Motor neuron (in vitro differentiated cells): ENCODE data around the gene ACY1. TPM values are rescaled to one million over a fixed set of nuclear protein-coding genes. Genes with fewer than 3 reads are reported as not detected.

ENCODE experiments used
- ATAC-seq, 8 experiments: fragments of 200-7000 bp; cut with Tn5 transposase; replicated peaks in 6 of 8; 2 replicates each; pipeline ENCODE4 v1.8.0; 2021; ENCODE audit warnings: mild to moderate bottlenecking in 8 of 8, moderate library complexity in 8 of 8
- H3K27ac ChIP-seq, 2 donors: fragments of 250-450 bp; sonication (Bioruptor Pico); 2 replicates each; pipeline ENCODE4 v1.9.0; 2021; ENCODE audit warnings: antibody characterized with exemption in 2 of 2, mild to moderate bottlenecking in 2 of 2, moderate library complexity in 1 of 2
- H3K4me1 ChIP-seq, 2 donors: fragments of 250-450 bp; sonication (Bioruptor Pico); replicated peaks in 1 of 2; 2 replicates each; pipeline ENCODE4 v1.6.1; 2021; ENCODE audit warnings: antibody characterized with exemption in 2 of 2, mild to moderate bottlenecking in 2 of 2, moderate library complexity in 1 of 2
- H3K4me3 ChIP-seq, 5 donors: fragments of 250-450 bp; sonication (Bioruptor Pico); 2 replicates each; pipeline ENCODE4 v1.9.0; 2021; ENCODE audit warnings: antibody characterized with exemption in 5 of 5, mild to moderate bottlenecking in 5 of 5, moderate library complexity in 4 of 5
- WGBS, 10 experiments: fragments of 450-650 bp; shearing (Covaris generic); methylation state at CpG; one replicate each; pipeline ENCODE4 v1.0.0; 2022; 5-methylcytosine and 5-hydroxymethylcytosine counted together
- in situ Hi-C, 9 experiments: fragments of 400-800 bp; cut with MboI; loops; one replicate each; pipeline ENCODE4 v1.15.0; 2021; ENCODE audit warnings: low sequenced_read_pairs in 9 of 9, low pct_unique_long_range_greater_than_20kb in 2 of 9; ENCODE audit not compliant: unreplicated experiment in 9 of 9
- total RNA-seq, 8 experiments: library from RNA; unstranded; fragments of 300-600 nt; gene quantifications; 2 replicates each; pipeline versions ENCODE4 v1.2.3 to v1.2.4, GENCODE V29; 2022

ACY1 gene
- total RNA-seq, 8 experiments from 2014 or later = 6.0 to 136 (median 22.4) TPM

- in situ Hi-C loops = no loop called here
Observed at GRCh38 chr3:51963951-51964451, 19.3 kb upstream of the ACY1 start.

GRCh38 chr3:51964521-51964920 lies 18.8 kb upstream of the ACY1 start:
- in situ Hi-C loops = no loop called here
- no peak for ATAC-seq
- Histone ChIP-seq H3K4me3 (peak overlapping the region in 3 of 5 donors; percentile 4 to 87 (median 81)), H3K4me1 (peaks cover 46 to 48% of the 10 kb centered on the region in 2 donors), H3K27ac (peak overlapping the region; percentile 20 to 57)
- WGBS, 10 experiments = 80% methylated on average over 1 of the region's 4 CpGs; no CpG with 5 or more reads in 9 of the 10 experiments

More at GRCh38 chr3:51963951-51964451, 19.3 kb upstream of the ACY1 start:
- no CpG with 5 or more reads among the region's 12 CpGs for WGBS, 10 experiments
- H3K4me3 ChIP-seq = peak overlapping the region in 2 of 5 donors; percentile 81 to 87
- ATAC-seq = peak in 2 of 8 experiments; percentile 8 to 11
- H3K27ac ChIP-seq = peak overlapping the region; percentile 20 to 57
- H3K4me1 ChIP-seq = peaks cover 42 to 43% of the 10 kb centered on the region in 2 donors

- H3K4me3 ChIP-seq = peak overlapping the region; percentile 67 to 90 (median 86)
- ATAC-seq = no peak
Observed at GRCh38 chr3:51966016-51966415, 17.3 kb upstream of the ACY1 start.

GRCh38 chr3:51966486-51966885 lies 16.8 kb upstream of the ACY1 start:
- in situ Hi-C loops = no loop called here
- H3K4me3 ChIP-seq = peak overlapping the region; percentile 67 to 90 (median 86)
- H3K4me1 ChIP-seq = peaks cover 46 to 48% of the 10 kb centered on the region in 2 donors
- no CpG with 5 or more reads among the region's 5 CpGs for WGBS, 10 experiments
- H3K27ac ChIP-seq = peak overlapping the region; percentile 97 to 99
- ATAC-seq = no peak

More at GRCh38 chr3:51966016-51966415, 17.3 kb upstream of the ACY1 start:
- WGBS, 10 experiments = 20% methylated on average over 1 of the region's 2 CpGs; no CpG with 5 or more reads in 9 of the 10 experiments
- Histone ChIP-seq H3K4me1 (peaks cover 46 to 48% of the 10 kb centered on the region in 2 donors), H3K27ac (peak overlapping the region; percentile 97 to 99)
- in situ Hi-C loops = no loop called here

GRCh38 chr3:51966922-51967383 lies 16.4 kb upstream of the ACY1 start:
- WGBS, 10 experiments = 11% methylated on average over 4 of the region's 33 CpGs; no CpG with 5 or more reads in 9 of the 10 experiments
- in situ Hi-C loops = no loop called here
- Histone ChIP-seq H3K27ac (peak overlapping the region; percentile 97 to 99), H3K4me3 (peak overlapping the region; percentile 67 to 90 (median 86)), H3K4me1 (peaks cover 46 to 48% of the 10 kb centered on the region in 2 donors)
- ATAC-seq = peak; percentile 2 to 18 (median 11)

GRCh38 chr3:51967384-51968169 lies 15.8 kb upstream of the ACY1 start, which contains the start of gene PCBP4:
Gene PCBP4 (minus strand): TSS chr3:51967454. CDS start chr3:51961240, 6,214 bp downstream.
- ATAC-seq = peak; percentile 64 to 83 (median 69)
- in situ Hi-C loops = no loop called here
- H3K4me1 ChIP-seq = peaks cover 46 to 48% of the 10 kb centered on the region in 2 donors
- H3K27ac ChIP-seq = peak within 1 kb of the TSS; percentile 97 to 99
- H3K4me3 ChIP-seq = peak within 1 kb of the TSS; percentile 67 to 90 (median 86)
- WGBS, 10 experiments = no CpG with 5 or more reads among the region's 90 CpGs

- in situ Hi-C loops = no loop called here
- Histone ChIP-seq H3K4me1 (peaks cover 45 to 48% of the 10 kb centered on the region in 2 donors), H3K27ac (peak overlapping the region; percentile 97 to 99), H3K4me3 (peak overlapping the region; percentile 67 to 90 (median 86))
- WGBS, 10 experiments = no CpG with 5 or more reads among the region's 11 CpGs
- ATAC-seq = peak; percentile 8 to 72 (median 54)
Observed at GRCh38 chr3:51968170-51968775, 15.1 kb upstream of the ACY1 start.

- Histone ChIP-seq H3K27ac (peak overlapping the region; percentile 97 to 99), H3K4me1 (peaks cover 44 to 47% of the 10 kb centered on the region in 2 donors), H3K4me3 (peak overlapping the region in 4 of 5 donors; percentile 67 to 90 (median 84))
- 79 to 100% (median 100%) methylated on average over 1 to 4 of the region's 6 CpGs; no CpG with 5 or more reads in 4 of the 10 experiments for WGBS, 10 experiments
- ATAC-seq = no peak
- in situ Hi-C loops = no loop called here
Observed at GRCh38 chr3:51968883-51969678, 14.3 kb upstream of the ACY1 start.

- H3K4me1 ChIP-seq = peaks cover 43 to 46% of the 10 kb centered on the region in 2 donors
- no peak overlapping the region for H3K4me3 ChIP-seq
- H3K27ac ChIP-seq = peak overlapping the region in 1 of 2 donors; percentile 99
- in situ Hi-C loops = no loop called here
- no CpG with 5 or more reads among the region's 4 CpGs for WGBS, 10 experiments
- no peak for ATAC-seq
Observed at GRCh38 chr3:51969841-51970240, 13.5 kb upstream of the ACY1 start.

GRCh38 chr3:51970606-51971300 lies 12.6 kb upstream of the ACY1 start:
- WGBS, 10 experiments = 50 to 100% (median 100%) methylated on average over 1 to 4 of the region's 6 CpGs; no CpG with 5 or more reads in 5 of the 10 experiments
- Histone ChIP-seq H3K27ac (no peak overlapping the region), H3K4me3 (no peak overlapping the region), H3K4me1 (peaks cover 34 to 40% of the 10 kb centered on the region in 2 donors)
- no peak for ATAC-seq
- in situ Hi-C loops = no loop called here

- Histone ChIP-seq H3K27ac (no peak overlapping the region), H3K4me3 (no peak overlapping the region), H3K4me1 (peaks cover 32 to 38% of the 10 kb centered on the region in 2 donors)
- in situ Hi-C loops = no loop called here
- ATAC-seq = no peak
- WGBS, 10 experiments = 100% methylated on average over 1 to 3 of the region's 11 CpGs; no CpG with 5 or more reads in 7 of the 10 experiments
Observed at GRCh38 chr3:51971350-51971749, 12.0 kb upstream of the ACY1 start.
